HL-60 (cell line): ENCODE results near the gene MCM3AP.

Experiments used
- POLR2AphosphoS5 ChIP-seq: IDR thresholded peaks from 2 replicates; pipeline ENCODE4 v1.6.1; 2012; ENCODE audit warnings: low read depth
- TF ChIP-seq, protein P1 (sequence below): IDR thresholded peaks from one replicate; pipeline ENCODE4 v1.5.1; 2011; ENCODE audit warnings: low read length, control low read depth, inconsistent platforms; ENCODE audit not compliant: insufficient read depth

DNA sequence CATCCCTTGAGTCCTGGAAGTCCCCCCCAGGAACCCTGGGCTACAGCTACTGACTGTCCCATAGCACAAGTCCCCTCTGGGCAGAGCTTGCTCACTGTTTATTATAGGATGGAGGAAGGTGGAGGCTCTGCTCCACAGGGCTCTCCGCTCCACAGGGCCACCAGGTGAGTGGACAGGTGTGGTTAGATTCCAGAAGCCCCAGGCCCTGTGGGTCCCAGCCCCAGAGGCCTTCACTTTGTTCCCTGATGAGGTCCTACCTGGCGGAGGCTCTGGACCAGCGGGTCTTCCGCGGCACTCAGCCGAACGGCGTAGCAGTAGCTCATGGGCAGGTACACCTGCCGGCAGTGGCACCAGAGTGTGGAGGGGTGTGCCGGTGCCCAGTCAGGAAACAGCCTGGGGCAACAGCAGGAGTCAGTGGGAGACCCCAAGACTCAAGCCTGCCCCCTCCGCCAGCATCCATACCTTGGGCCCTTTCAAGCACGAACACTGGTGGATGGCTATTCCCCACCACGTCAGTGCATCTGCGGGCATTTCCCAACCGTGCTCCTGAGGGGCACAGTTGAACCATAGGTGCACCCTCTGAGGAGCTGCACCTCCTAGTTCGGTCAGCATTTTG, 69.2 kb downstream of the MCM3AP start:
- TF ChIP-seq, protein P1, sequence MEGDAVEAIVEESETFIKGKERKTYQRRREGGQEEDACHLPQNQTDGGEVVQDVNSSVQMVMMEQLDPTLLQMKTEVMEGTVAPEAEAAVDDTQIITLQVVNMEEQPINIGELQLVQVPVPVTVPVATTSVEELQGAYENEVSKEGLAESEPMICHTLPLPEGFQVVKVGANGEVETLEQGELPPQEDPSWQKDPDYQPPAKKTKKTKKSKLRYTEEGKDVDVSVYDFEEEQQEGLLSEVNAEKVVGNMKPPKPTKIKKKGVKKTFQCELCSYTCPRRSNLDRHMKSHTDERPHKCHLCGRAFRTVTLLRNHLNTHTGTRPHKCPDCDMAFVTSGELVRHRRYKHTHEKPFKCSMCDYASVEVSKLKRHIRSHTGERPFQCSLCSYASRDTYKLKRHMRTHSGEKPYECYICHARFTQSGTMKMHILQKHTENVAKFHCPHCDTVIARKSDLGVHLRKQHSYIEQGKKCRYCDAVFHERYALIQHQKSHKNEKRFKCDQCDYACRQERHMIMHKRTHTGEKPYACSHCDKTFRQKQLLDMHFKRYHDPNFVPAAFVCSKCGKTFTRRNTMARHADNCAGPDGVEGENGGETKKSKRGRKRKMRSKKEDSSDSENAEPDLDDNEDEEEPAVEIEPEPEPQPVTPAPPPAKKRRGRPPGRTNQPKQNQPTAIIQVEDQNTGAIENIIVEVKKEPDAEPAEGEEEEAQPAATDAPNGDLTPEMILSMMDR = no peak
- TF ChIP-seq POLR2AphosphoS5 = no peak
